ENCODE data around the gene HTRA2.

The HTRA2 gene

GRCh38 chr2:74562126-74562775 is 32.5 kb downstream of the HTRA2 start:
- DNase-seq = no peak

GRCh38 chr2:74564222-74564621 is 34.5 kb downstream of the HTRA2 start:
- no peak for DNase-seq

- DNase-seq = no peak
These were observed 36.5 kb downstream of the HTRA2 start for GRCh38 chr2:74566076-74566753.

- DNase-seq = no peak
These were observed 37.0 kb downstream of the HTRA2 start for GRCh38 chr2:74566754-74567085.

- DNase-seq = no peak
These were observed 38.1 kb downstream of the HTRA2 start for GRCh38 chr2:74567881-74568280.

GRCh38 chr2:74569686-74570085 is 40.0 kb downstream of the HTRA2 start:
- DNase-seq = no peak

GRCh38 chr2:74571058-74571457 is 41.3 kb downstream of the HTRA2 start:
- no peak for DNase-seq

GRCh38 chr2:74572178-74572925 is 42.6 kb downstream of the HTRA2 start:
- DNase-seq = no peak

GRCh38 chr2:74573747-74574562 is 44.2 kb downstream of the HTRA2 start:
- DNase-seq = no peak

- DNase-seq = no peak
These were observed 45.6 kb downstream of the HTRA2 start for GRCh38 chr2:74575320-74575719.

GRCh38 chr2:74576211-74576862 is 46.6 kb downstream of the HTRA2 start:
- peak in 1 of 3 experiments; percentile 36 for DNase-seq

- no peak for DNase-seq
These were observed 47.1 kb downstream of the HTRA2 start for GRCh38 chr2:74576863-74577229.

- no peak for DNase-seq
These were observed 47.7 kb downstream of the HTRA2 start for GRCh38 chr2:74577448-74577847.

GRCh38 chr2:74578408-74578807 is 48.7 kb downstream of the HTRA2 start:
- no peak for DNase-seq

- no peak for DNase-seq
These were observed 51.7 kb downstream of the HTRA2 start for GRCh38 chr2:74581463-74581862.

- DNase-seq = no peak
These were observed 52.5 kb downstream of the HTRA2 start for GRCh38 chr2:74582184-74582583.

All from NCI-H1417 (cell line).